ENCODE results near the gene EIF3L.

GRCh38 chr22:37906364-37907008 is 57.3 kb downstream of the EIF3L start:
- TF ChIP-seq POLR2A (IDR thresholded peaks at IDR 0.05; ENCODE audit: low read depth, low read length) (peak; percentile 48), CTCF (IDR thresholded peaks at IDR 0.05; ENCODE audit: extremely low read depth in 1 of 2, insufficient read depth in 1 of 2, low read depth in 1 of 2, low read length in 2 of 2) (no peak)

Measured in endothelial cell of umbilical vein (primary cell).